NT2/D1 (cell line): ENCODE measurements around the gene ADM2.

Source experiments
- DNase-seq: peaks from one replicate; pipeline ENCODE4 v3.0.0-alpha.2; 2011; ENCODE audit warnings: low read depth, low spot score
- H3K27me3 ChIP-seq: 2 replicates; pipeline ENCODE4 v1.6.0; 2011; ENCODE audit warnings: mild to moderate bottlenecking; ENCODE audit not compliant: insufficient read length, insufficient read depth
- H3K36me3 ChIP-seq: 2 replicates; pipeline ENCODE4 v1.6.1; 2011; ENCODE audit warnings: mild to moderate bottlenecking, low read length, mixed read lengths; ENCODE audit not compliant: insufficient read depth, insufficient read length
- H3K4me1 ChIP-seq: 2 replicates; pipeline ENCODE4 v1.5.1; 2011; ENCODE audit not compliant: insufficient read depth, insufficient read length
- H3K4me3 ChIP-seq: 2 replicates; pipeline ENCODE4 v1.5.1; 2011; ENCODE audit warnings: low read depth; ENCODE audit not compliant: insufficient read length
- H3K9ac ChIP-seq: 2 replicates; pipeline ENCODE4 v1.6.0; 2011; ENCODE audit warnings: low read depth; ENCODE audit not compliant: insufficient read length
- H3K9me3 ChIP-seq: 2 replicates; pipeline ENCODE4 v1.5.1; 2011; ENCODE audit warnings: mild to moderate bottlenecking, low read length; ENCODE audit not compliant: insufficient read depth
- SUZ12 ChIP-seq: IDR thresholded peaks from 2 replicates; pipeline ENCODE4 v1.6.1; 2011; ENCODE audit not compliant: insufficient read length, insufficient read depth; ENCODE audit errors: extremely low read depth
- YY1 ChIP-seq: IDR thresholded peaks from 2 replicates; pipeline ENCODE4 v1.6.1; 2011; ENCODE audit not compliant: insufficient read length, insufficient read depth
- ZNF274 ChIP-seq: IDR thresholded peaks from 2 replicates; pipeline ENCODE4 v1.6.1; 2011; ENCODE audit warnings: mild to moderate bottlenecking, low read depth, low read length

Gene ADM2

DNA sequence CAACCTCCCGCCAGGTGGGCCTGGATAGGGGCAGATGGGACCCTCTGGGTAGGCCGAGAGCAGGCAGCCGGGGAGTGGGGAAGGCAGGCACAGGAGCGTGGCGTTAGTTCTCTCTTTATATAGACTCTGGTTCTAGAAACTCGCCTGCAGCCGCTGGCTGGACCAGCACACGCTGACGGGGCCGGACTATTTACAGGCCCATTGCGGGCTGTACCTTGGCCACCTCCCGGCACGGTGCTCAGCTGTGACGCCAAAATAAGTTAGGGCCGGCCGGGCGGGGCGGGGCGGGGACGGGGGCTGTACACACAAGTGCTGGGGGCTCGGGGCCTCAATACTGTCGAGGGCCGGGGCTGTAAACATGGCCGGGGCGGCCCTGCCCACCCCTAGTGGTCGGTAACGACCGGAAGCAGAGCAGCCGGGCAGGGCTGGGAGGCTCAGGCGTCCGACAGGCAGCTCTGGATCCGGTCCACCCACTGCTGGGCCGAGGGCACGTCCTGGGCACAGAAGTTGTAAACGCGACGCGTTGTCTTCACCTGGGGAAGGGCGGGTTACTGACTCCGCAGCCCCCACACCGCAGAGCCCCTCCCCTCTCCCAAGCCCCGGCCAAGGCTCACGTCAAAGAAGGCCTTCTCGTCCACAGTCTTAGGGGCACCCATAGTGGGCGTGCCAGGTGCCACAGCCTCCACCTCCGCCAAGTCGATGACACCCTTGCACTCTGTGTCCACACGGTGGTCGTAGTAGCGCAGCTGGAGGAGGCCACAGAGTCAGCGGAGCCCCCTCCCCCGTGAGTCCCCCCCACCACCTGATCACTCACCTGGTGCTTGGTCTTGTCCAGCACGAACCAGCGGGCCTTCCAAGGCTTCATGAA is 34.4 kb upstream of the ADM2 start:
- no peak overlapping the region for H3K9ac ChIP-seq
- no peak for DNase-seq
- peaks cover 63% of the 10 kb centered on the region for H3K36me3 ChIP-seq
- no peaks in the 10 kb centered on the region for H3K9me3 ChIP-seq
- no peaks in the 10 kb centered on the region for H3K27me3 ChIP-seq
- peaks cover 2% of the 10 kb centered on the region for H3K4me1 ChIP-seq
- no peak for TF ChIP-seq ZNF274
- TF ChIP-seq YY1: no peak
- TF ChIP-seq SUZ12: no peak
- no peak overlapping the region for H3K4me3 ChIP-seq

DNA sequence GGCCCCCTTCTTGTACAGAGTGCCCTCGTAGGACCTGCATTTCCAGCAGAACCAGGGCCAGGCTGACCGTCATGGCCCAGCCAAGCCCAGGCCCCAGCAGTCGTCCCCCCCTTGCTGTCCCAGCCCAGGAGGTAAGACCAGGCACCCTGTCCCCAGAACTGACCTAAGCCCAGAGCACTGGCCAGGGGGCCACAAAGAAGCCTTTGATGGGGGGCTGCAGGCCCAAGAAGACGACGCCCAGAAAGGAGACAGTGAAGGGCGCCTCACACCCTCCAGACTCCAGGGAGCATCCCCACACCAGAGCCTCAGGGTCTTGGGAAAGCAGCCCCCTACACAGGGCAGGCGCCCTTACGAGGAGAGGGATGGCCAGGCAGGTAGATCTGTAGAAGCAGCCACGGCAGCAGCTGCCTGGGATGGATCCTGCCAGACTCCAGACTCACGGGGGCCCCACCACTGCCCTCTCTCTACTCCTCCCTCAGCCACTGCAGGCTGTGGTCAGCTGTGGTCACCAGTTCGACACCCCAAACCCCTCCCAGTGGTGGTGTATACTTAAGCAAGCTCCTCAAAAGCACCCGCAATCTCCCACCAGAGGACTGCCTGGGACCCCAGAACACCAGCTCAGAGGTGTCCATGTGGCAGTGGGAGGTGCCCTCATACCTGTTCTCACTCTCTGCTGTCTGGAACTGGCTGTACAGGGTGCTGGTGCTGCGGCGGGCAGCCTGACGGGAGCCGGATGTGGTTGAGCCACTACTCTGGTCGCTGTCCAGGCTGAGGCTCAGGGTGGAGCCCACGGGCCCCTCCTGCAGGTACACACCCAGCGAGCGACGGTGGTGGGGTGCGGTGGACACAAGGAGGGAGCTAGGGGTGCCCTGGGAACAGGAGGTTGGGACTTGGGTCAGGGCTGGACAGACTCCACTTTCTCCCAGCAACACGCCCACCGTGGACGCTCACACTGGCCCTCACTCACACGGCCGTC is 33.5 kb upstream of the ADM2 start:
- H3K9ac ChIP-seq: no peak overlapping the region
- no peaks in the 10 kb centered on the region for H3K27me3 ChIP-seq
- no peak for DNase-seq
- no peaks in the 10 kb centered on the region for H3K9me3 ChIP-seq
- peaks cover 60% of the 10 kb centered on the region for H3K36me3 ChIP-seq
- TF ChIP-seq ZNF274: no peak
- TF ChIP-seq SUZ12: no peak
- TF ChIP-seq YY1: no peak
- peaks cover 2% of the 10 kb centered on the region for H3K4me1 ChIP-seq
- no peak overlapping the region for H3K4me3 ChIP-seq

DNA sequence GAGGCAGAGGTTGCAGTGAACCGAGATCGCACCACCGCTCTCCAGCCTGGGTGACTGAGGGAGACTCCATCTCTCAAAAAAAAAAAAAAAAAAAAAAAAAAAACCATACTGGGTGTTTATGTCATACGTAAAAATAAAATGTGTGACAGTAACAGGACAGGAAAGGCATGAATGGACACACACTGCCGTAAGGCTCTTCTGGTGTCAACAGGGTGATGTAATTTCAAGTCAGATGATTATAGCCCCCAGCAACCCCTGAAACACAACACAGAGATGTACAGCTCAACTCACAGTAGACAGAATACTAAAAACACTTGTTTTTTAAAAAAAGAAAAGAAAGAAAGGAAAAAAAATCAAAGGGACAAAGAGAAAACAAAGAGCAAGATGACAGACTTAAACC is 28.7 kb upstream of the ADM2 start:
- no peak overlapping the region for H3K9ac ChIP-seq
- H3K27me3 ChIP-seq: no peaks in the 10 kb centered on the region
- H3K4me3 ChIP-seq: no peak overlapping the region
- DNase-seq: no peak
- H3K4me1 ChIP-seq: no peaks in the 10 kb centered on the region
- TF ChIP-seq ZNF274 (no peak), YY1 (no peak), SUZ12 (no peak)
- peaks cover 64% of the 10 kb centered on the region for H3K36me3 ChIP-seq
- H3K9me3 ChIP-seq: no peaks in the 10 kb centered on the region

DNA sequence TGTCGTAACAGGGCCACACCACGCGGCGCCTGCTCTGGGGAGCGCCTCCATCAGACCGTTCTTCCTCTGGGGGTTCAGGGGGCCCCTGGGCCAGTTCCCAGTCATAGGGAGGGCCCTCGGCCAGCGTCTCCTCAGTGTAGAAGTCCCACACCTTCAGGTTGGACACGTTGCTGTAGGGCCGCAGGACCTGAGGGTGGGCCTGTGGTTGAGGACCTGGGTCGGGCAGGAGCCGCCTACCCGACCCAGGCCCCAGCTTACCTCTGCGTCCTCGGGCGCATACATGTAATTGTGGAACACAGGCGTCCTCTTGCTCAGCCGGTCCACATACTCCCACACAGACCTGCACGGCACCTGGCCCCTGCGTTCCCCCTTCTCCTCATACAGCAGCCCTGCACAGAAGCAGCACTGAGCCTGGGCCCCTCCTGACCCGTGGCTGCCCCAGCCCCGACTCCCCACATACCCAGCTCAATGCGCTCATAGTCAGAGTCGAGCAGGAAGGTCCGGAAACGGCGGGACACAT is 26.7 kb upstream of the ADM2 start:
- Histone ChIP-seq H3K4me1 (no peaks in the 10 kb centered on the region), H3K27me3 (no peaks in the 10 kb centered on the region), H3K9ac (no peak overlapping the region), H3K4me3 (no peak overlapping the region), H3K9me3 (no peaks in the 10 kb centered on the region), H3K36me3 (peaks cover 64% of the 10 kb centered on the region)
- no peak for TF ChIP-seq ZNF274
- TF ChIP-seq YY1: no peak
- TF ChIP-seq SUZ12: no peak
- no peak for DNase-seq

DNA sequence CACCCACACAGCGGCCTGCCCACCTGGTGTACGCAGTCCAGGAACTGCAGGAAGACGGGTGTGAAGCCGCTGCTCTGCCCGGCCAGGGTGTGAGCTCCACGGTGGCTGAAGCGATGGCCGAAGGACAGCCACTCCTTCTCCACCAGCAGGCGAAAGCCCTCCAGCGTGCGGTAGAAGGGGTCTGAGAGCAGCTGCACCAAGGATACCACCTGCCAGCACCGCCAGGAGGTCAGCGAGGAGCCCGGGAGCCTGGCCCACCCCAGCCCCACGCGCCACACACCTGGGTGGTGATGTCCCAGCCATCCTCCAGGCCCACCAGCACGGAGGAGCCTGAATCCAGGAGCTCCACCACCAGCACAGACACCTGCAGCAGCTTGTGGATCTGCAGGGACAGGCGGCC is 26.1 kb upstream of the ADM2 start:
- H3K9me3 ChIP-seq: no peaks in the 10 kb centered on the region
- no peaks in the 10 kb centered on the region for H3K27me3 ChIP-seq
- TF ChIP-seq SUZ12: no peak
- TF ChIP-seq YY1: no peak
- TF ChIP-seq ZNF274: no peak
- no peak overlapping the region for H3K9ac ChIP-seq
- peaks cover 66% of the 10 kb centered on the region for H3K36me3 ChIP-seq
- DNase-seq: no peak
- no peak overlapping the region for H3K4me3 ChIP-seq
- no peaks in the 10 kb centered on the region for H3K4me1 ChIP-seq

DNA sequence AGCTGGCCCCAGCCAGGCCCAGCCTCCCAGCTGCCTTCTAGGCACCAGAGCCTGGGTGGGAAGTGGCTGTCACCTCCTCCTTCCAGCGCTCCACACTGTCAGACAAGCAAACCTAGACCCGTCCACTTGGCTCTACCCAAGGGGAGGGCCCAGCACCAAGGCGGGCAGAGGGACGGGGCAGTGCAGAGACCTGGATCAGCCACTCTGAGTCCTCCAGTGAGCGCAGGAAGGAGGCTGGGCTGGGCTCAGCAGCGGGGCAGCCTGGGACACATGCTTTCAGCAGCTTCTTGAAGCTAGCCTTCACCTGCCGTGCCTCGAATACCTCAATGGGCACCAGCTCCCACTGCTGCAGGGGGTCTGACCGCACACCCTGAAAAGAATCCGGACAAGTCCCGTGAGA is 25.3 kb upstream of the ADM2 start:
- TF ChIP-seq ZNF274: no peak
- no peak for TF ChIP-seq YY1
- no peak for TF ChIP-seq SUZ12
- Histone ChIP-seq H3K9ac (no peak overlapping the region), H3K27me3 (no peaks in the 10 kb centered on the region), H3K4me1 (no peaks in the 10 kb centered on the region), H3K9me3 (no peaks in the 10 kb centered on the region), H3K4me3 (no peak overlapping the region), H3K36me3 (peaks cover 69% of the 10 kb centered on the region)
- no peak for DNase-seq
